ENCODE results near the gene IL33.

Gene IL33

GRCh38 chr9:6198251-6198650 lies 17.4 kb upstream of the IL33 start:
- TF ChIP-seq CTCF (IDR thresholded peaks at IDR 0.05; ENCODE audit: extremely low read depth, missing control alignments) = no peak
- no peak for DNase-seq (ENCODE audit: low spot score)

- no peak for DNase-seq (ENCODE audit: low spot score)
- TF ChIP-seq CTCF (IDR thresholded peaks at IDR 0.05; ENCODE audit: extremely low read depth, missing control alignments) = no peak
These were observed 16.0 kb upstream of the IL33 start for GRCh38 chr9:6199596-6199995.

GRCh38 chr9:6200761-6201160 lies 14.8 kb upstream of the IL33 start:
- no peak for TF ChIP-seq CTCF (IDR thresholded peaks at IDR 0.05; ENCODE audit: extremely low read depth, missing control alignments)
- no peak for DNase-seq (ENCODE audit: low spot score)

GRCh38 chr9:6209966-6210365 lies 5.6 kb upstream of the IL33 start:
- no peak for TF ChIP-seq CTCF (IDR thresholded peaks at IDR 0.05; ENCODE audit: extremely low read depth, missing control alignments)

GRCh38 chr9:6212722-6213375 lies 2.8 kb upstream of the IL33 start:
- no peak for DNase-seq (ENCODE audit: low spot score)
- no peak for TF ChIP-seq CTCF (IDR thresholded peaks at IDR 0.05; ENCODE audit: extremely low read depth, missing control alignments)

More at GRCh38 chr9:6209966-6210365, 5.6 kb upstream of the IL33 start:
- no peak for DNase-seq (ENCODE audit: low spot score)

- DNase-seq (ENCODE audit: low spot score) = no peak
These were observed 1.2 kb upstream of the IL33 start for GRCh38 chr9:6214434-6214833.

GRCh38 chr9:6214903-6215302 lies 704 bp upstream of the IL33 start:
- TF ChIP-seq CTCF (IDR thresholded peaks at IDR 0.05; ENCODE audit: extremely low read depth, missing control alignments) = no peak
- DNase-seq (ENCODE audit: low spot score) = no peak

More at GRCh38 chr9:6214434-6214833, 1.2 kb upstream of the IL33 start:
- TF ChIP-seq CTCF (IDR thresholded peaks at IDR 0.05; ENCODE audit: extremely low read depth, missing control alignments) = no peak

All from GM20000 (cell line).